LNCAP (cell line): ENCODE measurements around the gene LAMB1.

Experiments used
- TF ChIP-seq, protein P1 (sequence below): fragments of 450-650 bp; IDR thresholded peaks from 2 replicates; pipeline ENCODE4 v1.5.1; 2017; ENCODE audit warnings: mild to moderate bottlenecking

The LAMB1 gene

DNA sequence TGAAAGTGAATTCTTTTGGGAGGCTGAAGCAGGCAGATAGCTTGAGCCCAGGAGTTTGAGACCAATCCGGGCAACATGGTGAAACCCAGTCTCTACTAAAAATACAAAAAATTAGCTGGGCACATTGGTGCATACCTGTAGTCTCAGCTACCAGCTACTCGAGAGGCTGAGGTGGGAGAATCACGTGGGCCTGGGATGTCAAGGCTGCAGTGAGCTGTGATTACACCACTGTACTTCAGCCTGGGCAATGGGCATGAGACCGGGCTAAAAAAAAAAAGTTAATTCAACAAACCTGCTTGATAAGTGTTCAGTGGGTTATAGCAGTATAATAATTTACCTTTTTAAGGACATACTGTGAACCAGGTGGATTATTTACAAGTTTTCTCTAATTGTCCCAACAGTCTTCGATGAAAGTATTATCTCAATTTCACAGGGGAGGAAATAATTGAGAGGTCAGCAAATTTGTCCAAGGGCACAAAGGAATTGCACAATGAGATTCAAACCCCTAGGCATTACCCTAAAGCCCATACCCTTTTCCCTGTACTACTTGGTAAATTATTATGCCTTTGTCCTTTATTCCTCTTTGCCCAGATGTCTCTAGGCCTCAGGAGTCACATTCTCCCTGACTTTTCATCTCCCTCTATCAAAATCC, 125.1 kb downstream of the LAMB1 start:
- TF ChIP-seq, protein P1, sequence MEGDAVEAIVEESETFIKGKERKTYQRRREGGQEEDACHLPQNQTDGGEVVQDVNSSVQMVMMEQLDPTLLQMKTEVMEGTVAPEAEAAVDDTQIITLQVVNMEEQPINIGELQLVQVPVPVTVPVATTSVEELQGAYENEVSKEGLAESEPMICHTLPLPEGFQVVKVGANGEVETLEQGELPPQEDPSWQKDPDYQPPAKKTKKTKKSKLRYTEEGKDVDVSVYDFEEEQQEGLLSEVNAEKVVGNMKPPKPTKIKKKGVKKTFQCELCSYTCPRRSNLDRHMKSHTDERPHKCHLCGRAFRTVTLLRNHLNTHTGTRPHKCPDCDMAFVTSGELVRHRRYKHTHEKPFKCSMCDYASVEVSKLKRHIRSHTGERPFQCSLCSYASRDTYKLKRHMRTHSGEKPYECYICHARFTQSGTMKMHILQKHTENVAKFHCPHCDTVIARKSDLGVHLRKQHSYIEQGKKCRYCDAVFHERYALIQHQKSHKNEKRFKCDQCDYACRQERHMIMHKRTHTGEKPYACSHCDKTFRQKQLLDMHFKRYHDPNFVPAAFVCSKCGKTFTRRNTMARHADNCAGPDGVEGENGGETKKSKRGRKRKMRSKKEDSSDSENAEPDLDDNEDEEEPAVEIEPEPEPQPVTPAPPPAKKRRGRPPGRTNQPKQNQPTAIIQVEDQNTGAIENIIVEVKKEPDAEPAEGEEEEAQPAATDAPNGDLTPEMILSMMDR, result no peak

DNA sequence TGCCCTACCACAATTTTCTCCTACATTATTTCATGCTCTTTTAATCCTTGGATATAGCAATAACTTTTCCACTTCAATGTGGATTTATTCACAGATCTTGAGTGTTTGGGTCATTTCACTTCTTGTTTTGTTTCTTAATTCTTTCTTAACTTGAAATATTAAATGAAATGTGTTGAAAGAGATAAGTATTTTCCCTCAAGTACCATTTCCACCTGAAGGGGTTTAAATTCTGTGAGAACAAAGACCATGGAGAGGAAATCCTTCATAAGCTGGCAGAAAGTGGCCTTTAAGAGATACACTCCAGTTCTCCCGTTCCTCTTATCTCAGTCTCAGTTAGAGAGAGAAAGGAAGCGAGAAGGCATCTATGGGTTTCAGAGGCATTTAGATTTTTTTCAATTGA, 126.0 kb downstream of the LAMB1 start:
- TF ChIP-seq, protein P1, result no peak

DNA sequence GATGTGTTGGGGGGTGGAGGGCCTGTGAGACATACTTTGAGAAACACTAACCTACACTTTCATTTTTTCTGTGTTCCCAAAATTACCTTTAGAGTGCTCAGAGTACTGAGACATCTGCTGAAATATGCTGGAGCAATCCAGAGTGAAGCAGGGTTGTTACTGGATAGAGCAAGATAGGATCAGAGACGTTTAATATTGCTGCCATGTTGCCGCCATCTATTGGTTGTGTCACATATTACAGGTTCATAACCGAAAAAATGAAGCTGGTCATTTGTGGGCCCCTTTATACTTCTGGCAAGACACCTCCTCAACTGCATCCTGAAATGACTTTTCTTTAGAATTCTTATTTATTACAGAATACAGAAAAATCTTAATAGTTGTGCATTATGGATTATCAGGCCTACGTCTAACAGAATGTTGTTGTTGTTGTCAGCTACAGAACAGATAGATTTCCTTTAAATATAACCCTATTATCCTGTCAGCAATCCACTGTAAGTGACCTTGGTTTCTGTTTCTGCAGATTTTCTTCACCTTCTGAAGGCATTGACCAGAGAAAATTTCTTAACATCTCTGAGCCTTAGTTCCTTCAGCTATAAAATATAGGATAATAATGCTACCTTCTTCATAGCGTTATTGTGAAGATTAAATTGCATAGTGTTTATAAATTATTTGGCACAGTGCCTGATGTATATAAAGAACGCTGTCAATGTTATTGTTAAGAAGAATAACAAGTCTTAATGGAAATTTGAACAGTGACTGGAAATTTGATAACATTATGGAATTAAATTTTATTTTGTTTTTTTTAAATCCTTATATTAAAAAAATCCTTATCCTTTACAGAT, 128.1 kb downstream of the LAMB1 start:
- TF ChIP-seq, protein P1, result peak; percentile 78

DNA sequence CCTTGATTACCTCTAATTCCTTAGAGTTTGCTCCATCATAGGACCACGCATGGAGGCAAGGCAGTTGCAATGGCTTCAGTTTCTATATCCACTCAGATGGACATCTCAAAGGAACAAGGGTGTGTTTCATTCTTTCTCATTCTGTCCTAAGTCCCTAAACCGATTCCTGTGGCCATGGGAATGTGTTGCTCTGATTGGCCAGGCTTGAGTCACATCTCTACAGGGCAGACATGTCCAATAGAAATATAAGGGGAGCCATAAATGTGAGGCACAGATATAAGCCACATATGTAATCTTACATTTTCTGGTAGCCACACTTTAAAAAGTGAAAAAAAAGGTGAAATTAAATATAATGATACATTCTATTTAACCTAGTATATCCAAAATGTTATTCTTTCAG, 128.8 kb downstream of the LAMB1 start:
- TF ChIP-seq, protein P1, result no peak
